Stimulated activated CD8-positive, alpha-beta memory T cell treated with anti-CD3 and anti-CD28 coated beads, Interleukin-7, amount 100 ng/mL, for 48 hours (primary cell): ENCODE data around the gene BCDIN3D.

Experiments used
- DNase-seq, 2 donors: peaks; one replicate each; pipeline ENCODE4 v3.0.0-alpha.2; 2020; ENCODE audit warnings: low read depth in 1 of 2; ENCODE audit errors: extremely low read depth in 1 of 2

The BCDIN3D gene

DNA sequence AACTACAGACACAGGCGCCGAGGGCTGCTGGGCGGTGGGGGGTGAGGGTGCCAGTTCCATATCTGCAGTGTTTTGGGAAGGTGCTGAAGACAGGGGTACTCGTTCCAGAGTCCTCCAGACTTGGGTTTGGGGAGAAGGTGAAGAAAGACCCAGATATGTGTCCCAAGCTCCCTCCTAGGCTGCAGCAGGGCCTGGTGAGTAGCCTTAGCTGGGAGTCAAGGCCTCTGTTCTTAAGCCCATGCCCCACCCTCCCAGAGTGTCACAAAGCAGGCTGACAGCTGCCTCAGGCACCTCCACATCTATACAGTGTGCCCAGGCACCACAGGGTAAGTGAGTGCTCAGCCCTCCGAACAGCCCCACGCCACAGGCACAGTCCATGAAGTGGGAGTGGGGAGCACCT, 19.0 kb downstream of the BCDIN3D start:
- no peak for DNase-seq

DNA sequence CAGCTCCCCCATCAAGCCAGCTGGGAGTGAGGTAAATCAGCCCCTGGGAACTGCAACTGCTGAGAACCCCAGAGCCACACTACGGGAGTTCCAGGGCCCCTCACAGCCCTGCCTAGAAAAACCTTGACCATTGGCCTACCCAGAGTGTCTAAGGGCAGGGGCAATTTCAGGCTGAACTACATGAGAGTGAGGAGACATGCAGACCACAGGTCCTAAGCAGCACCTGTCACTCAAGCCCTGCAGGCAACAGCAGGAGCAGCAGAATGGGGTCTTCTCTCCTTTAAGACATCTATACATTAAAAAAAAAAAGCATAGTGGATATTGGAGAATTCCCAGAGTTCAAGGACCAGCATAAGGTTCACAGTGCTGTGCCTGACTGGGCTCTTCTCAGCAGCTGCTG, 19.6 kb downstream of the BCDIN3D start:
- no peak for DNase-seq

DNA sequence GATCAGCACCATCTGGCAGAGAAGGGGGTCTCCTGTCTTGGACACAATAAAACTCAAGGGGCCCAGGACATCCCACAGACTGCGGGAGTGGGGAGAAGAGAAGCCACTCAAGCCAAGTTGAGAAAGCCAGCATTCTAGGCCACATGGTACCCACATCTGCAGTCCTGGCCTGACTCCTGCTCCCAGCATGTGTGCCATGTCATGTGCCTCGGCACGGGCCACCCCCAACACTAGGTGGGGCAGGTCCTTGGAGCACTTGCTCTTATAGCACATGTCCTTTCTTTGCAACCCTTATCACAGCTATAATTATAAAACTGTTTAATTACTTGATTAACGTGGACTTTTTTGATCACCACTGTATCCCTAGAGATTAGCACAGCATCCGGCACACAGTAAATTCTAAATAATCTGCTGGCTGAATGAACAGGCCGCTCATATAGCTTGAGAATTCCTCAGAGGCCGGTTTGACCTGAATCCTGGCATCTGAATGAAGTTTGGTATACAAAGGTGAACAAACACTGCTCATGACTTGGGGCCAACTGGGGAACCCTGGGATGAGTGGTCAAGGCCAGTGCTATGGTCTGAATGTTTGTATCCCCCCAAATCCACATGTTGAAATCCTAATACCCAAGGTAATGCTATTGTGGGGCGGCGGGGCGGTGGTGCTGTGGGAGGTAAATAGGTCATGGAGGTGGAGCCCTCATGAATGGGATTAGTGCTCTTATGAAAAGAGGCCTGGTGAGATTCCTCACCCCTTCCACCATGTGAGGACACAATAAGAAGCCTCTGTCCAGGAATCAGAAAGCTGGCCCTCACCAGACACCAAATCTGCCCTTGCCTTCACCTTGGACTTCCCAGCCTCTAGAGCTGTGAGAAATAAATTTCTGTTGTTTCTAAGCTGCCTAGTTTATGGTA, 21.3 kb downstream of the BCDIN3D start:
- no peak for DNase-seq

DNA sequence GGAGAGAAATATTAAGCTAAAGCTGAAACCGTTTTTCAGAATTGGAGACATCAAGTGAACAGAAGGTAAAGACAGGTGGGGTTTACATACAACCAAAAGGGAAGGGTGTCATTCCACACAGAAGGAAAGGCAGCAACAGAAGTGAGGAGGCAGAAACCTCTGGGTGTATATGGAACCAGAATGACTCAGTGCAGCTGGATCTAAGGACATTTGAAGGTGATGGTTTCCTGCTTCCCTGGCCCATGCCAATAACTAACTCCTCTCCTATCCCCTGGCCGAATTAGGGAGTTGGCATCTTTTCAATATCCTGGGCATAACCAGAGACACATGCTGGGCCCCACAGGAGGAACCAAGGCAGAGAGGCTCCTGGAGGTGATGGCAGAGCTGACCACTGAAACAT, 23.1 kb downstream of the BCDIN3D start:
- no peak for DNase-seq

DNA sequence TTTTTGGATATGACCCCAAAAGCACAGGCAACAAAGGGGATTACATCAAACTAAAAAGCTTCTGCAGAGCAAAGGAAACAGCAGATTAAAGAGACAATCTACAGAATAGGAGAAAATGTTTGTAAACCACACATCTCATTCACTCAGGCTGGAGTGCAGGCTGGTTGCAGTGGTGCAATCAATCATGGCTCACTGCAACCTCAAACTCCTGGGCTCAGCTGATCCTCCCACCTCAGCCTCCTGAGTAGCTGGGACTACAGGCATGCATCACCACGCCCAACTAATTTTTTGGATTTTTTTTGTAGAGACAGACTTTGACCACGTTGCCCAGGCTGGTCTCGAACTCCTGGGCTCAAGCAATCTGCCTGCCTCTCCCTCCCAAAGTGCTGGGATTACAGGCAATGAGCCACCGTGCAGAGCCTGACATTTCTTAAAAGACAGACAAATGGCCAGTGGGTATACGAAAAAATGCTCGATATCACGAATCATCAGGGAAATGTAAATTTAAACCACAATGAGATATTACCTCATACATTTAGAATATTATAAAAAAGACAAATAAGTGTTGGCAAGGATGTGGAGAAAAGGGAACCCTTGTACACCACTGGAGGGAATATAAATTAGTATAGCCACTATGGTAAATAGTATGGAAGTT, 24.5 kb downstream of the BCDIN3D start:
- no peak for DNase-seq

DNA sequence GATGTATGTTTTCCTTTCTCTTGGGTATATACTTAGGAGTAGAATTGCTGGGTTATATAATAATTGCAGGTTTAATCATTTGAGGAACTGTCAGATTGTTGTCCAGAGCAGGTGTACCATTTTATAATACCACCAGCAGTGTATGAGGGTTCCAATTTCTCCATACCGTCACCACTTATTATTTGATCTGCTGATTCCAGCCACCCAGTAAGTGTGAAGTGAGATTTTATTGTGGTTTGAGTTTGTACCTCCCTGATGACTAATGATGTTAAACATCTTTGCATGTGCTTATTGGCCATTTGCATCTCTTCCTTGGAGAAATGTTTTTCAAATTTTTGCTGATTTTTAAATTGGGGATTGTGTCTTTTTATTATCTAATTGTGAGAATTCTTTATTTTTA, 29.8 kb downstream of the BCDIN3D start:
- no peak for DNase-seq

DNA sequence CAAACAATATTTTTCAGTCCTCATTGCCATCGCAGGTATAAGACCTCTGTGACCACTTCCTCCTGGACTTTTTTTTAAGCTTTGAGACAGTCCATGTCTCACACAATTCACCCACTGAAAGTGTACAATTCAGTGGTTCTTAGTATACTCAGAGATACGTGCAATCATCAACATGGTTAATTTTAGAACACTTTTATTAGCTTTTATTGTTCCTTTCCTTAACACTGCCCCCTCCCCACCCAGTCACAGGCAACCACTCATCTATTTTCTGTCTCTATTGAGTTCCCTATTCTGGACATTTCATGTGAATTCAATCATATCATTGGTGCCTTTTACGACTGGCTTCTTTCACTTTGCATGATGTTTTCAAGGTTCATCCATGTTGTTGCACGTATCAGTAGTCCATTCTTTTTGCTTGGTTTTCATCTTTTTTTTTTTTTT, 30.9 kb downstream of the BCDIN3D start:
- DNase-seq = no peak

DNA sequence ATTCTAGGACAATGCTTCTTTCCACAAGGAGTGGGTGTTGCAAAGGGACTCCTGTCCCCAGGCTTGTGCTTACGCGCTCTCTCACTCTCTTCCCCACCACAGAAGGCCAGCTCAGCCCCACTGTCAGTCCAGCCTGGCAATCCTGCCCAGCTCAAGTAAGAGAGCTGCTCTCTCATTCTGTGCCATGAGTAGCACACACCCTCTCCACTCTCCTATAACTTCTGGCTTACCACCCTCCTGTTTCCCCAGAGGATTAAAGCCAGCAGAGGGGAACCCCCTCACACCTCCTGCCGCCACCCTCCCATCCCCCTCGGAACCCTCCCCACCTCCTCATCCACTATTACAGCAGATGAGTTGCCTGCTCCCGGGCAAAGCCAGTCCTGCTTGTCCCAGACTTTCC, 31.8 kb downstream of the BCDIN3D start:
- DNase-seq = no peak

DNA sequence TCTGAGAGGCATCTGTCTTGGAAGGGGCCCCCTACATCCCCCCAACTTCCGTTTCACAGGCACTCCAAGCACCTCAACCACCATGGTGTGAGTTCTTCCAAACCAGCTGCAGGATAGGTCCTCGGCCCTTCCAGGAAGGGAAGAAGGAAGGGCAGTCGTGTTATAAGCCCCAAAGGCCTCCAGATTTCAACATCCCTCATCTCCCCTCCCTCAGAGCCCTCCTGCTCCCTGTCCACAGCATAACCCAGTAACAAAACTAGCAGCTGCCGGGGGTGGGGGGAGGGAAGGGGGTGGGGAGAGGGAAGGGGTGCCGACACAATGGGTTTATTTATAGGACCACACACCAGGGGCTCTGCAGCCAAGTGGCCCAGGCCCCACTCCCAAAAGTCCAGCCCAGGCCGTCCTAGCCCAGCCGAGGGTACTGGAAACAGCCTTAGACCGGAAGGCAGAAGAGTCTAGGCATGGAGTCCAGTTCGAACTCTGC, 33.0 kb downstream of the BCDIN3D start:
- DNase-seq = no peak

DNA sequence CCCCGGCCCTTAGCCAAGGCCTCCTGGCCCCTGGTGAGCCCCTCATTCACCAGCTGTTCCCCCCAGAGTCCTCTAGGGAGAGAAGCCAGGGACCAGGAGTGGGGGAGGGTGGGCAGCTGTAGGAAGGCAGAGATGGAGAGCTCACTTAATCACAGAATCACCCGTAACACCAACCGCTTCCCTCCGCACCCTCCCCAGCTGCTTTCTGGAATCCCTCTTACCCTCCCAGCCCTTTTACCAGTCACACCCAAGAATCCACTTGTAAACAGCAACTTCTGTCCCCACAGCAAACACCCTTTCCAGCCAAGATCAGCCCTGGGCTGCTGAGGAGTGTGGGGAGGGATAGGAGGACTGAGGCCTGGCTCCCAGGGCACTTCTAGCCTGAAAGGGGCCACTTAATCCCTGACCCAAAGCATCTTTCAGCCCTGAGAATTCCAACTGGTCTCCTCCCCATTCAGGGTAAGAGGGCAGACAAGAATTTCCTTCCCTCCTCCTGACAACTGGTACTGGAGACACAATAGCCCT, 33.5 kb downstream of the BCDIN3D start:
- no peak for DNase-seq

DNA sequence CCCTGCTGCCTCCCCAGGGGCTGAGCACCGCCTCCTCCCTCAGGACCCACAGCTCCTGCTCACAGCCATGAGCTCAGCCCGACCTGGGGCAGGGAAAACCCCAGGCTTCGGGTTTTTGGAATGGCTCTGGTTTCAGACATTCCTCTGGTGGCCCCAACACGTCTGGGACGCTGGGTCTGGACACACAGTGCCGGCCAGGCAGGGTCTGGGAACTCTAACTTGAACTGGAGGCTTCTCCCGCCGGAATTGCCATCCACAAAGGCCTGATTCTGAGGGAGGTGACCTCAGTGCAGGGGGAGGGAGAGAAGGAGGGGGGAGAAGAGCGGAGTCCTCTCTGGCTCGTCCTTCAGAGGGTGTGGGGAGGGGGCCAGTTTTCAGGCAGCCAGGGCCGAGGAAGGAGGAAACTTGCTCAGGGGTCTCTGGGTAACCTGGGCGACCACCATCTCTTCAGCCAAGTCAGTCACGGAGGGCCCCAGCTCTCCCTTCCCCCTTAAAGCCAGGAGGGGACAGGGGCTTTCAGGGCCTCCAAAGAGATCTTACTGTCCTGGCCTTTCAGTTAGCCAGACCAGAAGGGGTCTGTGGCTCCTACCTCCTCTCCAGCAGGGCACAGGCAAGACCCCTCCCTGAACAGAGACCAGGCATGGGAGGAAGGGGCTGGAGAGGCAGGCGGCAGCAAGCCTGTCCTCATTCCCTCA, 34.1 kb downstream of the BCDIN3D start:
- DNase-seq = no peak

DNA sequence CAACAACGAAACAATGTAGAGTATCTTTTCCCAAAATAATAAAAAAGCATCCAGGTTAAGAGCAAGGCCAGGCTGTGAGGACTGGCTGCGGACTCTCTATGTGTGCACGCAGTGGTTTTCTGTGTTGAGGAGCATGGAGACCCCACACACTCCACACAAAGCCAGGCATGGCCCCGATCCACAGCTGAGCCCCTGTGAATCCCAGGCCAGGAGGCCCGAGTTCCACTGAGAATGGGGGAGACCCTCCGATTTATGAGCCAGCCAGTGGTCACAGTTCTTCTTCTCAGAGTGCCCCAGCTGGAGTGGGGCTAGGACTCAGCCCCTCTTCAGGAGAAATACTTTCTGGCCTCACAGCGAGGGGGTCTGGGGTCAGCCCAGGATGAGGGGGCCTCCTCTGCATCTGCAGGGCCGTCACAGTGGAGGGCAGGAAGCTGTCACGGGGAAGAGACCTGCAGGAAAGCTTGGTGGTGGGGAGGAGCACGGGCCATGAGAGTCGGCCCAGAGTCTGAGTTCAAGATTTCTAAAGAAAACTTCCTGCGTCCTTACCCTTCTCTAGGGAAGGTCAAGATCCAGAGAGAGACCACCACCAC, 34.8 kb downstream of the BCDIN3D start:
- DNase-seq = no peak

DNA sequence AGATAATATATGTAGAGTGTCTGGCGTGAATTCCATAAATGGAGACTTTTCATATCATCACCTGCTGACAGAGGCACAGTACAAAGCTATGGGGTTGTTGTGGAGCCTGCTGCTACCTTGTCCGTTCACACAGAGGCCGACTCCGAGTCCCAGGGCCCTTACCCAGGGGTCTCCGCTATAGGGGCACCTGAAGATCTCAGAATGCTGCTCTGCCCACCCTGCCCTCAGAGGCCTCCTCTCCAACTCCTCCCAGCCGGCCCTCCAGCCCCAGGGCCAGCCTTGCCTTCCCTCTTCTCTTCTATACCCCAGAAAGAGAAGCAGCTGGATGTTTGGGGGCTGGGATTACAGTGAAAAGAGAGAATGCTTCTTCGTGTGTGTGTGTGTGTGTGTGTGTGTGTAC, 36.0 kb downstream of the BCDIN3D start:
- DNase-seq = no peak

DNA sequence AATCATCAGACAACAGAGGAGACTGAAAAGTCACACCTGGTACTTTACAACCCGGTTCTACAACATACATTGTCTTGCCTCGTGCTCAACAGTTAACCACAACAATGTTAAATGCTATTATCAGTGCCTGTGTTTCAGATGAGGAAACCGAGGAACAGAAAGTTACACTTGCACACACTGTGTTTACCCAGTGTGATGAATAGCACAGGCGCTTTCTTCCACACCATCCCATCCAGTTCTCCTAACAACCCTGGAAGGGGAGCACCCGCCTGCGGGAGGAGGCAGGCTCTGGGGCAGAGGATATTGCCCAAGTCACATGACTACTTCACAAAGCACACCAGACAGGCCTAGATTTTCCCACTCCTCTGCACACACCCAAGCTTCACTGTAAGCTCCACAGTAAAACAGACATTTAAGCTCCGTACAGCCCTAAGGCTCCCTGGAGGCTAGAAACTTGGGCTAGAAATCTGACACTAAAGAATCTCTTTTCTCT, 36.5 kb downstream of the BCDIN3D start:
- no peak for DNase-seq

DNA sequence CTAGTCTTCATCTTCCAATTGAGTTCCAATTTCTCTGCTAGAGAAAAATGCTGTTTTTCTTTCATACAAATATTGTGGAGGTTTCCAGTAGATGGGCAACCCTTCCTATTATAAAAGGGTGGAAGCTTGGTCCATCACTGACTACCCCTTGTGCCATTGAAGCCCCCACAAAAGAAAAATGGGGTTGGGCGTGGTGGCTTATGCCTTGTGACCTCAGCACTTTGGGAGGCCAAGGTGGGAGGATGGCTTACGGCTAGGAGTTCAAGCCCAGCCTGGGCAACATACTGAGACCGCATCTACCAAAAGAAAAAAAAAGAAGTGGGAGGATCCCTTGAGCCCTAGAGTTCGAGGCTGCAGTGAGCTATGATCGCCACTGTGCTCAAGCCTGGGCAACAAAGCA, 37.5 kb downstream of the BCDIN3D start:
- no peak for DNase-seq

DNA sequence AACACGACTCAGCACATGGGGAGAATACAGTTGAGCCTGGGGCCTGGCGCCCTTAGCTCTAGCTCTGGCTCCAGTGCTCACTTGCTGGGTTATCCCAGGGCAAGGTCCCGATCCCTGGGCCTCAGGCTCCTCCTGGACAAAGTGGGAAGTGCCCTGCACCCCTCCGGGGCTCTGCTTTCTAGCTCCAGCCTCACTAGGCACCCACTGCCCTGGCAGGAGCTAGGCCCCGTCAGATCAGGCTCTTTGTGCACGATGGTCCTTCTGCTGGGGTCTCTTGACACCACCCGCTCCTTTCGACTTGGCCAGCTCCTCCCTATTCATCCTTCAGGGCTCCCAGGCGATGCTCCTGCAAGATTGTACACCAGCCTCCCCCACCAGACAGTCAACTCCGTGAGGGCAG, 38.1 kb downstream of the BCDIN3D start:
- DNase-seq = no peak

DNA sequence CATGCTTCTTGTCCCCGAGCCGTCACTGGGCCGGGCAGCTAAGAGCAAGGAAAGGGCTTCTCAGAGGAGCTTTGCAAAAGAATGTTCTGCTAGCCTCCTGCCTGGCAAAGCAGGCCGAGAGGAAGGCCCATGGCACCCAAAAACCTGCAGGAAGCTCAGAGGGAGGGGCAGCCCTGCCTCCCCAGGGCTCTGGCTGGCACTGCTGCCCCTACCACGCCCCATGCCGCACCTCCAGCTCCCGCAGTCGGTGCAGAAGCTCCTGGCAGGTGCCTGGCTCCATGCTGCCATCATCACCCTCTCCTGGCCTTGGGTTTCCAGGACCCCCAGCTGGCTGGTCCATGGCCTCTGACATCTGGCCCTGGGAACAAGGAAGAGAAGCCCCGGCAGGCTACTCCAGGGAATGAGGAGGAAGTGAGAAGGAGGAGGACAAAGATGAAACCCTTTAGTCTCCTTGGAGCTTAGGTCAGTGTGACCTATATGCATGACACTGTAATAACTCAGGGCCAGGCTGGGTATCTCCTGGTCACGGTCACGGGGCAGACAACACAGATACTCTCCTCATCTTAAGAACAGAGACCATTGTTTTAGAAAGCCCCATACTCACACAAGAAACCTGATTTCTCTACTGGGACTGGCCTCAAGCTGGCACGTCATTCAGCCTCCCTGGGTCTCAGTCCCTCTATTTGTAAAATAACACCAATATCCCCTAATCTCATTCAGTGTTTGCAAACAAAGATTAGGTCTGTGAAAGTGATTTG, 39.0 kb downstream of the BCDIN3D start:
- DNase-seq = no peak

DNA sequence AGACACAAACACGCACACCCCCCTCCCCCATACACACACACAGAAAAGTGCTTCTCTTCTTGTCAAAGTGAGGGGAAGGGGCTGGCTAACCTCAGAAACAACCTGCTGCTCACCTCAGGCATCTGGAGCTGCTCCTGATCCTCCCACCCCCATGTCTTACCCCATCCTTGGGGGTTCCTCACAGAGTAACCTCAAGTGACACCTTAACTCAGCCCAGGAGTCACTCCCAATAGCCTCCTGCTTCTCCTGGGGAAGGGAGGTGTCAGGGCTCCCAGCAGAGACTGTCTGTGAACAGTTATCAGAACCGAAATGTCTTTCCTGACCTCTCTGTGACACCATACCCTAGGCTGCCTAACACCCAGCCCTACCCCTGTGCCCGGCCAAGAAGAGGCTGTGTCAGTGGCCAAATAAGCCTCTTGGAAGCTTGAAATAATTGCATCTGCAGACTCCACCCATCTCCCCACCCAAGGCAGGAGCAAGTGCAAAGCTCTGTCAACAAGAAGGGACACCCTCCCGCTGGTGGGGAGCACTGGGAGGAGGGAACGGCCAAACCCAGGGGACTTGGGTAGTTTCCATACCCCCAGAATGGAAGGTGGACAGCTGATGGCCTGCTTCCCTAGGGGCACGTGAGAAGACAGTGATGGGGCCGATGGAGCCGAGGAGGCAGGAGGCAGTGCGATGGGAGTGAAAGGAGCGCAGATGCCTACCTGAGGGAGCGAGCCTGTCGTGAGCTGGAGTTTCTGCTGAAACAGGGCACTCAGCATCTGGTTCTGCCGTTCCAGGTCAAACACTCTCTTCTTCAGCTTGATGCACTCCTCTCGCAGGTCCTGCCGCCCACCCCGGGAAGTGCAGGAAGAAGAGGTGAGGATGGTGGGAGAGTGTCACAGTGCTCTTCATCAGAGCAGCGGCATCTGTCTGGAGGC, 41.5 kb downstream of the BCDIN3D start:
- DNase-seq = no peak
